ENCODE results near the gene VGLL4.

Gene VGLL4

DNA sequence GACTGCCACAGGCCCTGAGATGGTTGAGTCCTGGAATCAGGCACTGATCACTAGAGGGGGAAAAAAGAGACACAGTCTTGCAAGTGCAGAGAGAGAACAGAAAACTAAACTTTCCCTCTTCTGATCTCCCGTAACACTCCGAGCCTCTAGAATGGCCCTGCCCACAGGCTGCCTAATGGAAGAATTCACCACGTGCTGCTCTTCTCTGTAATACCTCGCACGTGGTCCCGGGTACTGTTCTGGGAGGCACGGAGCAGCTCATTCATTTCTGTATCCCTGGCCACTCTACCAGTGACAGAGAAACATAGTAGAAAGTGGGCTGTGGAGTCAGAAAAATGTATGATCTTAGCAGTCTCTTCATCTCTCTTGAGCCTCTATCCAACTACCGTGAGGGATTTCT is 30.4 kb downstream of the VGLL4 start:
- no peaks in the 10 kb centered on the region for H3K27me3 ChIP-seq (ENCODE audit: insufficient read depth, poor library complexity, severe bottlenecking)
- TF ChIP-seq GABPA (IDR thresholded peaks at IDR 0.05; ENCODE audit: low read depth) = no peak
- TF ChIP-seq CTCF (IDR thresholded peaks at IDR 0.05; ENCODE audit: insufficient read depth, low read length) = no peak
- TF ChIP-seq POLR2AphosphoS5 (IDR thresholded peaks at IDR 0.05; ENCODE audit: low read depth) = no peak
- TF ChIP-seq REST (IDR thresholded peaks at IDR 0.05; ENCODE audit: insufficient replicate concordance, low read depth) = no peak
- no peak for TF ChIP-seq SPI1 (IDR thresholded peaks at IDR 0.05; ENCODE audit: borderline replicate concordance, low read depth)
- no peak for DNase-seq (ENCODE audit: low read depth in 1 of 2, low spot score in 1 of 2)
- no peak overlapping the region for H3K27ac ChIP-seq (replicated peaks)
- no peak overlapping the region for H3K4me3 ChIP-seq (replicated peaks; ENCODE audit: insufficient read depth, low read length)

GRCh38 chr3:11612515-11613188 is 31.1 kb downstream of the VGLL4 start:
- DNase-seq (ENCODE audit: low read depth in 1 of 2, low spot score in 1 of 2) = no peak

More at GRCh38 chr3:11612515-11613188, 31.1 kb downstream of the VGLL4 start:
- H3K27me3 ChIP-seq (ENCODE audit: insufficient read depth, poor library complexity, severe bottlenecking) = no peaks in the 10 kb centered on the region
- TF ChIP-seq CTCF (IDR thresholded peaks at IDR 0.05; ENCODE audit: insufficient read depth, low read length) (no peak), POLR2AphosphoS5 (IDR thresholded peaks at IDR 0.05; ENCODE audit: low read depth) (no peak), REST (IDR thresholded peaks at IDR 0.05; ENCODE audit: insufficient replicate concordance, low read depth) (no peak), GABPA (IDR thresholded peaks at IDR 0.05; ENCODE audit: low read depth) (no peak), SPI1 (IDR thresholded peaks at IDR 0.05; ENCODE audit: borderline replicate concordance, low read depth) (no peak)
- H3K27ac ChIP-seq (replicated peaks) = no peak overlapping the region
- no peak overlapping the region for H3K4me3 ChIP-seq (replicated peaks; ENCODE audit: insufficient read depth, low read length)

All from HL-60 (cell line).